HUDEP-2 (cell line): ENCODE measurements around the gene ATP6V0E2.
A peak's percentile ranks its signal among the peaks of the same experiment; 100 is the strongest.
"Not testable (repeated sequence)": the region's sequence is repeated elsewhere in the genome, so short reads cannot be mapped to it uniquely, and the experiment has no call there.

Source experiments
- DNase-seq, 76 experiments: peaks; one replicate each; lab custom pipeline; 2025; ENCODE audit not compliant: unreplicated experiment in 76 of 76; lab: John Stamatoyannopoulos, UW

Gene ATP6V0E2

GRCh38 chr7:149874644-149875028 is 867 bp downstream of the ATP6V0E2 start:
- DNase-seq = no peak

- DNase-seq = no peak
Observed at GRCh38 chr7:149875396-149875795, 1.6 kb downstream of the ATP6V0E2 start.

GRCh38 chr7:149877890-149878522 is 4.2 kb downstream of the ATP6V0E2 start:
- DNase-seq = no peak

GRCh38 chr7:149878523-149878921 is 4.8 kb downstream of the ATP6V0E2 start:
- DNase-seq = no peak

GRCh38 chr7:149879271-149879743 is 5.5 kb downstream of the ATP6V0E2 start:
- DNase-seq = no peak

GRCh38 chr7:149879766-149880637 is 6.2 kb downstream of the ATP6V0E2 start:
- no peak for DNase-seq

- no peak for DNase-seq
Observed at GRCh38 chr7:149880638-149881311, 7.0 kb downstream of the ATP6V0E2 start.

- DNase-seq = no peak
Observed at GRCh38 chr7:149881328-149882247, 7.8 kb downstream of the ATP6V0E2 start.

GRCh38 chr7:149882248-149883047 is 8.7 kb downstream of the ATP6V0E2 start:
- DNase-seq = no peak

- no peak for DNase-seq
Observed at GRCh38 chr7:149883048-149883438, 9.3 kb downstream of the ATP6V0E2 start.

GRCh38 chr7:149883452-149883861 is 9.7 kb downstream of the ATP6V0E2 start:
- peak in 37 of 76 experiments; percentile 2 to 61 (median 18) for DNase-seq

- DNase-seq = no peak
Observed at GRCh38 chr7:149884016-149884415, 10.2 kb downstream of the ATP6V0E2 start.

GRCh38 chr7:149884541-149884940 is 10.8 kb downstream of the ATP6V0E2 start:
- no peak for DNase-seq

- DNase-seq = no peak
Observed at GRCh38 chr7:149885191-149886017, 11.6 kb downstream of the ATP6V0E2 start.

- DNase-seq = no peak
Observed at GRCh38 chr7:149886018-149886415, 12.2 kb downstream of the ATP6V0E2 start.

GRCh38 chr7:149887311-149887710 is 13.5 kb downstream of the ATP6V0E2 start:
- no peak for DNase-seq

- DNase-seq = not testable (repeated sequence)
Observed at GRCh38 chr7:149890715-149891114, 16.9 kb downstream of the ATP6V0E2 start.

GRCh38 chr7:149894957-149895356 is 21.2 kb downstream of the ATP6V0E2 start:
- not testable (repeated sequence) for DNase-seq
